Ecto neural progenitor cell (in vitro differentiated cells): Measurements from ENCODE around the gene ALKBH5.
"Not testable (repeated sequence)": the region's sequence is repeated elsewhere in the genome, so short reads cannot be mapped to it uniquely, and the experiment has no call there.

Source experiments
- DNase-seq: peaks from one replicate; pipeline ENCODE4 v3.0.0-alpha.2; 2018; ENCODE audit warnings: low spot score

Gene ALKBH5

DNA sequence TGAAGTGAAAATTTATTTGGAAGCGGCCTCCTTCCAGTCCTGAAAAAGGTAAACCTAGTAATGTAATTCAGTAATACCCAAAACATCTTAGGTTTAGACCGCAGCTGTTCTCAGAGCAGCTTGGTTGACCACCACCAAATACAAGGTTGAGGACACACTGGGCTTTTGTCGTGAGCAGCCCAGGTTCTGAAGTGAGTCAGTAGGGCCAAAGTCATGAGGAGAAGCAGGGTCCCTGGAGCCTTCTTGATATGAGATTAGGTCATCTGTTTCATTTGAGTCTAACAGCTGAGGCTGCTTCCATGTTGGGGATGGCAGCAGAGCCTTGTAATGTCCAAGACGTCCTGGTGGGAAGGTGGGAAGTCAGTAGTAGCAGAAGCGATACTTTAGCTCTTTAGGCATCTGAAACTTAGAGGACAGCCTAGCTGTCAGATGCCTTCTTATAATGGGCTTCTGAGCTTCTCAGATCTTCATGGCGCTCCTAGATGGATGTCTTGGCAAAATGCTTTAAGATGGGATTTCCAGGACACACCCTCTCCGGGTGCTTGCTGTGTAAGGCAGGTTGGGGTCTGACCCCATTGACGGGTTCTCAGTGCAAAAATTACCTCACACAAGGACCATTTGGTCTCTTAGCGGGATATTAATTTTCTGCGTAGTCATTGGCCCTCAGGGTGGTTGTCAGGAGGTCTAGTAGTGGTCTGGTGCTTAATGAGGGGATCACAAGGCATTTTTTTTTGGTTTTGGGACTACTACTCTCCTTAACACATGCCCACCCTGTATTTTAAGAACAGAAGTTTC is 2.4 kb downstream of the ALKBH5 start:
- no peak for DNase-seq

DNA sequence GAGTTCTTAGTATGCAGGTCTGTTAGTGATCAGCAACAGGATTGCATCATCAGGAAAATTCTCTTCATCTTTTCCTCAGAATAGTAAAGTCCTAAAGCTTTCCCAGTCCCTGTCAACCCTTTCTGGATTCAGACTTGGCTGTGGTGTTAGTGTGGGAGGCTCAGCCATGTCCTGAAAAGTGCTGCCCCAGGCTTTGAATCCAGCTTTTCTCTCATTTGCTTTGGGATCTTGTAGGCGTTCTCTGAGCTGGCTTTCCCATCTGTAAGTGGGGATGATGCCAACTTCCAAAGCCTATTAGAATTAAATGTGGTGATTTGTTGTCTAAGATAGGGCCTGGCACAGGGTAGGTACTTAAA is 3.0 kb downstream of the ALKBH5 start:
- no peak for DNase-seq

- no peak for DNase-seq
Observed at GRCh38 chr17:18187226-18187625, 3.6 kb downstream of the ALKBH5 start.

- DNase-seq: no peak
Observed at GRCh38 chr17:18187821-18188761, 4.5 kb downstream of the ALKBH5 start.

DNA sequence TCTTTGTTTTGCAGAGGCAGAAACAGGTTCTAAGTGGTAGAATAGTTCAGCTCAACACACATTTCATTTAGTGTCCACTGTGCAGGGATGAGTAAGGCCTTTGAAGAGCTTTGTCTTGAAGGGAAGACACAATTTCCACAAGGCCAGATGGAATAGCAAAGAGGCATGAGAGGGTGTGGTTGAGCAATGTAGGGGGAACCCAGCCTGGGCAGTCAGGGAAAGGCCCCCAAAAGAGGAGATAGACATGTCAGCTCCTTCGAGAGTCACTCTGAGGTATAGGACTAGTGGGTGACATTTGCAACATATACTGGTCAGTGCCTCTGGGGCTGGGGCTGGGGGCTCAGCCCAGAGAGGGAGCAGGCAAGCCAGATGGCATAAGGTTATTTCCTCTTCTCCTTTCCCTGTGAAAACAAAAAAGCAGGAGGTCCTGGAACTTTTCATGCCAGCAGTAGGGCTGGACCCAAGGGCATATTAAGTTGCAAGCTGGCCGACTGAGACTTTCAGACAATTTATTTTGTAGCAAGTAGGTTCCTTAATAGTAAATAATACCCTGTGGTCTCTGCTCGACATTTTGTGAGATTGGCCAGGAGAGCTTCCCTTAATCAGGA is 7.1 kb downstream of the ALKBH5 start:
- no peak for DNase-seq

GRCh38 chr17:18191236-18191667 is 7.6 kb downstream of the ALKBH5 start:
- no peak for DNase-seq

- no peak for DNase-seq
Observed at GRCh38 chr17:18191967-18192366, 8.3 kb downstream of the ALKBH5 start.

DNA sequence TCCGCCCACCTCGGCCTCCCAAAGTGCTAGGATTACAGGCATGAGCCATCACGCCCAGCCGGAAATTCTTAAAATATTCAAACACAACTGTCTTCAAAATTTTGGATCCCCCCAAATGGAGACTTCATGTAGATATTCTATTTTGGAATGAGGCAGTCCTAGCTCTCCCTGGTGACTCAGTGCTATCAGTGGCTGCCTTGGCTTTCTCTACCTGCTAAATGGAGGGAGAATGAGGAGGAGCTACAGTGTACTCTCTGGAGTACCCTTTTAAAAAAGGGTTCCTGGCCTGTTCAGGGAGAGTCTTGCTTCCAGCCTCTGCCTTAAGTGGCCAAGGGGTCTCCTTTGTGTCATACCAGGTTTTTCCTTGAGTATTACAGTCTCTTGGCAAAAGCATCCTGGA is 10.8 kb downstream of the ALKBH5 start:
- DNase-seq: no peak

GRCh38 chr17:18194804-18195203 is 11.2 kb downstream of the ALKBH5 start:
- DNase-seq: no peak

DNA sequence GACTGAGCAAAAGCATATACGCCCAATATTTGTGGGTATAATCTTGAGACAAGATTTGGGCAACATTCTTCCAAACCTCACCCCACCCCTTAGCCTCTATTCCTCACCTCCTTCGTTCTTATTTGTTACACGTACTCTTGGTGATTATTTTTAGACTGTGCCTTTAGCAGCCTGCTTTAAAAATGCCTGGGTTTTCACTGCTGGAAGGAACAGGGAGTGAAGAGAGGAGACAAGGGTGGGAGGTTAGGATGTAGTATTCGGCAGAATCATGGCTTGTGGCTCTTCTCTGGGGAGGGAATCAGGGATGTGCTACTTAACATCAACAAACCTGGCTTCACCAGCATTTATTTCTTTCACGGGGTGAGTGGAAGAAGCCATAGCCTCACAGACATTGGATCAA is 11.6 kb downstream of the ALKBH5 start:
- DNase-seq: no peak

DNA sequence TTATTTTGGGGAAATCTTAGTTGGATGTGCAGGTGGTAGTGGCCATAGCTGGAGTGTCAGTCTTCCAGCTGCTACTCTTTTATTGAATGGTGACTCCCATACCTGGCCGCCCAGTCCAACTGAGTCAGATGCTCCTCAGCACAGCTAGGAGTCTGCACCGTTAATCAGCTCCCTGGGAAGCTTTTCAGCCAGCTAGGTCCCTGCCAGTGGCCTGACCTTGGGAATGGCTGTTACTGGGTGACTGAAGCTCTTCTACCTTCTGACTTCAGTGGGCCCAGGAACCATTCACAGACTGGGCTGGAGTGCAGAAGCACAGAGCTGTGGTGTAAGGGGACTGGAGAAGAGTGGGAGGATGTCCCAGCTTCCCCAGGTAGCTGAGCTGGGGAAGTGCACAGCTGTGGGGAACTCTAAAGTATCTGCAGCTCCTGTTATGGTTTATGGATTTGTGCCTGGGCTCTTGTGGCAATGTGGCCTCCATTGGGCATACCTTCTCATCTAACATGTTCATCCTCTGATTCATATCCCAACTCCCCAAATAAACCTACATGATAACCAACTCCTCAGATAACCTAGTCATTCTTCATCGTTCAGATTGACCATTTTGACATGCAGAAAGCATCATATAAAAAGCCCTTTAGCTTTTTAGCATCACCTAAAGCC is 14.0 kb downstream of the ALKBH5 start:
- DNase-seq: no peak

GRCh38 chr17:18198530-18198929 is 14.9 kb downstream of the ALKBH5 start:
- DNase-seq: no peak

GRCh38 chr17:18201108-18201507 is 17.5 kb downstream of the ALKBH5 start:
- DNase-seq: no peak

DNA sequence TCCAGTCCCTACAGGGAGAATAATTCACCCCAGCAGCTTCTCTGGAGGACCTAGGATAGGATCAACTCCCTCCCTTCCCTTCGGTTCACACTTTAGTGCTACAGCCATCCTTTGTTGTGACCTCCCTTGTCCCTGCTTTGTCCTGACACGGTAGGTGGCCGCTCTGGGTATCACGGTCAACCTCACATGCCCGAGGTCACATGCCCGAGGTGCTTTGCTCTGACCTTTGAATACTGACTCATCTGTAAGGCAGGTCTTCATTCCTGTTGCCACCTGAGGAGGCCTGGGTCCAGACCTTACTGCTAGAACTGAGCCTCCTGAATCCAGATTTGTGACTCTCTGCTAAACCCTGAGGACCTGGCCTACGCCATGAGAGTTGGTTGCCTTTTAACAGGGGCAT is 19.7 kb downstream of the ALKBH5 start:
- DNase-seq: no peak

GRCh38 chr17:18205861-18206260 is 22.2 kb downstream of the ALKBH5 start:
- no peak for DNase-seq

DNA sequence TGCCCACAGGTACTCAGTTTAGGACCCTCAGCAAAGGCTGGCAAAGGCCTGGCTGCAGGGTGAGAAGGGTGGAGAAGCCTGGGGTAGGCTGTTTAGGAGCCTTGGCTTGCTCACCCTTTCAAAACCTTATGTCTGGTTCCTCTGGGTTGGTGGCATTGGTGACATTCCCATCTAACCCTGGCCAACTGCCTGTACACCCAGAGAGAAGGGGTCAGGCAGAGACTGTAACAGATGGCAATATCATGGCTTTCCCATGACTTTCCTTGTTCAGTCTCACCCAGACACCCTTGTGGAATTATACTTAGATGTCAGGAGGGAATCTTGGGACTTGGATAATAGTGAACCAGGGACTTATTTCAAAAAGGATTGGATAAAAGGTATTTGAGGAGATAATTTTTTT is 23.3 kb downstream of the ALKBH5 start:
- no peak for DNase-seq

- DNase-seq: no peak
Observed at GRCh38 chr17:18208092-18208491, 24.5 kb downstream of the ALKBH5 start.

DNA sequence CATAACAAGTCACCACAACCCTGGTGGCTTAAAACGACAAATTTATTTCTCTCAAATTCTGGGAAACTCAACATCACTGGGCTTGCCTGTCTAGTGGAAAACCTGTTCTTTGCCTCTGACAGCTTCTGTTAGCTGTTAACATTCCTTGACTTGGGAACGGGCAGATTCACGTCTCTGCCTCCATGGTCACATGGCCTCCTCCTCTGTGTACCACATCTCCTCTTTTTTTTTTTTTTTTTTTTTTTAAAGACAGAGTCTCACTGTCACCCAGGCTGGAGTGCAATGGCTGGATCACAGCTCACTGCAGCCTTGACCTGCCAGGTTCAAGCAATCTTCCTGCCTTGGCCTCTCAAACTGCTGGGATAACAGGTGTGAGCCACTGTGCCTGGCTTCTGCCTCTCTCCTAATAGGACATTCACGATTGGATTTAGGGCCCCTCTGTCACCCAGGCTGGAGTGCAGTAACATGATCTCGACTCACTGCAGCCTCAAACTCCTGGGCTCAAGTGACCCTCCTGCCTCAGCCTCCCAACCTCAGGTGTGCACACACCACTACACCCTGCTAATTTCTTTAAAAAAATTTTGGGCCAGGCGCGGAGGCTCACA is 30.1 kb downstream of the ALKBH5 start:
- no peak for DNase-seq

DNA sequence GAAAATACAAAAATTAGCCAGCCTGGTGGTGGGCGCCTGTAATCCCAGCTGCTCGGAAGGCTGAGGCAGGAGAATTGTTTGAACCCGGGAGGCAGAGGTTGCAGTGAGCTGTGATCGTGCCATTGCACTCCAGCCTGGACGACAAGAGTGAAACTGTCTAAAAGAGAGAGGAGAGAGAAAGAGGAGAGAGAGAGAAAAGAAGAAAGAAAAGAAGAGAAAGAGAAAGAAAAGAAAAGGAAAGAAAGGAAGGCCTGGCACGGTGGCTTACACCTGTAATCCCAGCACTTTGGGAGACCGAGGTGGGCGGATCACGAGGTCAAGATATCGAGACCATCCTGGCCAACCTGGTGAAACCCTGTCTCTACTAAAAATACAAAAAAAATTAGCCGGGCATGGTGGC is 33.3 kb downstream of the ALKBH5 start:
- DNase-seq: not testable (repeated sequence)

DNA sequence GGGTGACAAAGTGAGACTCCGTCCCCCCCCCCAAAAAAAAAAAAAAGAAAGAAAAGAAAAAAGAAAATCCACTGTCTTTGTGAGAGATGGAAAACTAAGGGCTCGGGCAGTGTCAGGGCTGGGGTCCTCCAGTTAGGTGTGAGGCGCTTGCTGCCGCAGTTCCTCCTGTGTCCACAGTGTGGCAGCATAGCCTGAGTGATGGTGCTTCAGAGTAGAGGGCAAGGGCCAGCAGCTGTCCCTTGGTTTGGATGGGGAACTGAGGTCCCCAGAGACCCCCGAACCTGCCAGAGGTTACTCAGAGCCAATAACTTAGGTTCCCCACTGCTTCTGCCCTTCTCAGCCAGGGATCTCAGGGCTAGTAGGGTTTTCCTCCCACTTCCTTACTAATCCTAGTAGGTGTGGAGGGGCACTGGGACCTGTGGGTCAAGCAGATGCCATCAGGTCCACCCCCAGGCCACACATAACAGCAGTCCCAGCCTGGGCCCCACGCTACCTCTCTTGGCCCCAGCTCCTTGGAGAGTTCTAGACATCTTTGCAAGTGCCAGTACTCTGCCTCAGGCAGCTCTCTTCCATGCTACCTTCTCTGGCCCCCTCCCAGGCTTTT is 33.9 kb downstream of the ALKBH5 start:
- peak; percentile 90 for DNase-seq

- peak; percentile 47 for DNase-seq
Observed at GRCh38 chr17:18218756-18219415, 35.3 kb downstream of the ALKBH5 start.
